A673 (cell line): Measurements from ENCODE around the gene RBFOX1. TPM values are rescaled to one million over a fixed set of nuclear protein-coding genes. Genes with fewer than 3 reads are reported as not detected.

Experiments used
- BruUV-seq: library from RNA; stranded (reverse); fragments of 400-500 nt; replicated peaks from 2 replicates; lab custom pipeline; 2021; lab: Mats Ljungman, UMichigan
- CTCF ChIA-PET: fragments of 300-600 bp; sonication (Branson Sonifier 250); formaldehyde crosslinking; loops from one replicate; lab custom pipeline; 2022; ENCODE audit warnings: antibody characterized with exemption; lab: Charles Lee
- POLR2A ChIA-PET: fragments of 300-600 bp; sonication (Branson Sonifier 250); formaldehyde crosslinking; loops from one replicate; lab custom pipeline; 2022; ENCODE audit warnings: antibody characterized with exemption; ENCODE audit not compliant: low non-redundant PET; lab: Charles Lee
- DNase-seq: peaks from one replicate; pipeline ENCODE4 v3.0.0-alpha.2; 2015; ENCODE audit warnings: low spot score
- H3K27ac ChIP-seq: fragments of 200-600 bp; sonication (generic); 2 replicates; pipeline ENCODE4 v1.5.1; 2016; ENCODE audit warnings: mixed run types, low read depth, mild to moderate bottlenecking, mixed read lengths, antibody characterized with exemption, low read length; ENCODE audit not compliant: poor library complexity, severe bottlenecking
- H3K27me3 ChIP-seq: fragments of 200-600 bp; sonication (generic); replicated peaks from 2 replicates; pipeline ENCODE4 v1.6.1; 2017; ENCODE audit warnings: mixed run types, low read depth, mild to moderate bottlenecking, mixed read lengths, antibody characterized with exemption, low read length; ENCODE audit not compliant: insufficient read depth, poor library complexity
- H3K36me3 ChIP-seq: fragments of 200-600 bp; sonication (generic); 2 replicates; pipeline ENCODE4 v1.6.1; 2016; ENCODE audit warnings: mixed run types, mild to moderate bottlenecking, mixed read lengths, antibody characterized with exemption, low read length; ENCODE audit not compliant: insufficient read depth, poor library complexity, severe bottlenecking
- H3K4me1 ChIP-seq: fragments of 200-600 bp; sonication (generic); 2 replicates; pipeline ENCODE4 v1.6.1; 2017; ENCODE audit warnings: mixed run types, mild to moderate bottlenecking, mixed read lengths, antibody characterized with exemption, low read length; ENCODE audit not compliant: insufficient read depth, poor library complexity, severe bottlenecking
- H3K4me3 ChIP-seq: fragments of 200-600 bp; sonication (generic); 2 replicates; pipeline ENCODE4 v1.5.1; 2016; ENCODE audit warnings: low read depth, mixed run types, mild to moderate bottlenecking, mixed read lengths, low read length; ENCODE audit not compliant: poor library complexity, severe bottlenecking
- H3K9me3 ChIP-seq: fragments of 200-600 bp; sonication (generic); 2 replicates; pipeline ENCODE4 v1.6.1; 2016; ENCODE audit warnings: mixed run types, low read depth, mild to moderate bottlenecking, mixed read lengths, antibody characterized with exemption, low read length; ENCODE audit not compliant: poor library complexity, severe bottlenecking
- CTCF ChIP-seq: fragments of 300-800, 200-600 bp; sonication (generic); conservative IDR thresholded peaks from 2 replicates; pipeline ENCODE4 v1.5.1; 2017; ENCODE audit warnings: low read depth, mild to moderate bottlenecking, antibody characterized with exemption, low read length, moderate library complexity, mixed read lengths
- EZH2 ChIP-seq: fragments of 200-600 bp; sonication (generic); IDR thresholded peaks from 2 replicates; pipeline ENCODE4 v1.6.1; 2017; ENCODE audit warnings: borderline replicate concordance, low read depth, mild to moderate bottlenecking, mixed read lengths, antibody characterized with exemption, low read length; ENCODE audit not compliant: poor library complexity, severe bottlenecking
- intact Hi-C: fragments of 100-400 bp; cut with micrococcal nuclease; formaldehyde crosslinking; loops from one replicate; pipeline ENCODE4 v1.10.0; 2022; ENCODE audit not compliant: unreplicated experiment
- total RNA-seq: library from RNA; stranded (reverse); gene quantifications from 2 replicates; pipeline ENCODE4 v1.2.3, GENCODE V29; 2021

The RBFOX1 gene
- total RNA-seq, 1 experiment from 2014 or later = 1.8 TPM

GRCh38 chr16:7362231-7362630 lies 29.6 kb downstream of the RBFOX1 start:
- no peak overlapping the region for H3K27ac ChIP-seq
- H3K4me1 ChIP-seq = no peaks in the 10 kb centered on the region
- no peak overlapping the region for H3K4me3 ChIP-seq
- no peaks in the 10 kb centered on the region for H3K27me3 ChIP-seq
- intact Hi-C loops = no loop called here
- H3K36me3 ChIP-seq = no peaks in the 10 kb centered on the region
- no peak for DNase-seq
- no TSS peak for BruUV-seq
- H3K9me3 ChIP-seq = no peaks in the 10 kb centered on the region
- no peak for TF ChIP-seq CTCF
- TF ChIP-seq EZH2 = no peak
- CTCF ChIA-PET = no interaction called here
- POLR2A ChIA-PET = no interaction called here

GRCh38 chr16:7363422-7364417 lies 31.1 kb downstream of the RBFOX1 start:
- intact Hi-C loops = no loop called here
- no TSS peak for BruUV-seq
- Histone ChIP-seq H3K9me3 (no peaks in the 10 kb centered on the region), H3K27me3 (no peaks in the 10 kb centered on the region), H3K4me1 (no peaks in the 10 kb centered on the region), H3K36me3 (no peaks in the 10 kb centered on the region), H3K4me3 (no peak overlapping the region), H3K27ac (no peak overlapping the region)
- POLR2A ChIA-PET = no interaction called here
- TF ChIP-seq EZH2 = no peak
- no peak for TF ChIP-seq CTCF
- no peak for DNase-seq
- CTCF ChIA-PET = no interaction called here

- no TSS peak for BruUV-seq
- no peaks in the 10 kb centered on the region for H3K4me1 ChIP-seq
- CTCF ChIA-PET = no interaction called here
Observed at GRCh38 chr16:7366041-7366440, 33.4 kb downstream of the RBFOX1 start.

More at GRCh38 chr16:7366041-7366440, 33.4 kb downstream of the RBFOX1 start:
- DNase-seq = no peak
- Histone ChIP-seq H3K27me3 (no peaks in the 10 kb centered on the region), H3K9me3 (no peaks in the 10 kb centered on the region), H3K4me3 (no peak overlapping the region), H3K36me3 (no peaks in the 10 kb centered on the region), H3K27ac (no peak overlapping the region)
- POLR2A ChIA-PET = no interaction called here
- TF ChIP-seq CTCF = no peak
- no peak for TF ChIP-seq EZH2
- intact Hi-C loops = no loop called here
